IPS-NIHi7 (cell line): ENCODE measurements around the gene PCDHGA2.

Experiments
- DNase-seq: peaks from one replicate; pipeline ENCODE4 v3.0.0; 2012; ENCODE audit warnings: mixed read lengths; ENCODE audit errors: extremely low spot score

PCDHGA2 gene

GRCh38 chr5:141382469-141383294 lies 44.1 kb downstream of the PCDHGA2 start, which contains the start of gene PCDHGA7:
TSS of gene PCDHGA7 (plus strand) at chr5:141382742. CDS start at chr5:141382900, 158 bp downstream.
- DNase-seq = no peak

GRCh38 chr5:141383345-141383744 lies 44.8 kb downstream of the PCDHGA2 start:
- no peak for DNase-seq

GRCh38 chr5:141384471-141385267 lies 46.1 kb downstream of the PCDHGA2 start:
- no peak for DNase-seq

- DNase-seq = peak; percentile 58
These were observed 49.2 kb downstream of the PCDHGA2 start, which contains the start of gene PCDHGB4 for GRCh38 chr5:141387557-141388311. TSS of gene PCDHGB4 (plus strand) at chr5:141387698. CDS start at chr5:141387885, 187 bp downstream.

GRCh38 chr5:141388661-141389060 lies 50.1 kb downstream of the PCDHGA2 start:
- no peak for DNase-seq

GRCh38 chr5:141389153-141390042 lies 50.8 kb downstream of the PCDHGA2 start:
- DNase-seq = no peak

- no peak for DNase-seq
These were observed 54.1 kb downstream of the PCDHGA2 start, which contains the start of gene PCDHGA8 for GRCh38 chr5:141392429-141393198. TSS of gene PCDHGA8 (plus strand) at chr5:141392633. CDS start at chr5:141392814, 181 bp downstream.
